SK-N-MC (cell line): Measurements from ENCODE around the gene TOX2.
"Not testable (repeated sequence)": the region's sequence is repeated elsewhere in the genome, so short reads cannot be mapped to it uniquely, and the experiment has no call there.

Experiments
- DNase-seq: peaks from one replicate; pipeline ENCODE4 v3.0.0-alpha.2; 2011; ENCODE audit warnings: low read depth, low spot score
- H3K27ac ChIP-seq: fragments of 200-600 bp; sonication (generic); 2 replicates; pipeline ENCODE4 v1.5.1; 2016; ENCODE audit warnings: mixed run types
- H3K36me3 ChIP-seq: fragments of 200-600 bp; sonication (generic); 2 replicates; pipeline ENCODE4 v1.6.1; 2017; ENCODE audit warnings: antibody characterized with exemption, low read length, mixed read lengths; ENCODE audit not compliant: insufficient read depth
- H3K4me3 ChIP-seq: fragments of 200-600 bp; sonication (generic); 2 replicates; pipeline ENCODE4 v1.5.1; 2016
- H3K9ac ChIP-seq: fragments of 200-600 bp; sonication (generic); 2 replicates; pipeline ENCODE4 v1.8.0; 2017; ENCODE audit warnings: mixed run types, mixed read lengths; ENCODE audit not compliant: insufficient read length
- H3K9me3 ChIP-seq: fragments of 200-600 bp; sonication (generic); 2 replicates; pipeline ENCODE4 v1.6.1; 2017; ENCODE audit warnings: low read depth, mild to moderate bottlenecking, antibody characterized with exemption, low read length, moderate library complexity, mixed read lengths
- EZH2 ChIP-seq: fragments of 200-600 bp; sonication (generic); IDR thresholded peaks from one replicate; pipeline ENCODE4 v1.6.1; 2017; ENCODE audit warnings: antibody characterized with exemption
- FOXP2 ChIP-seq: optimal IDR thresholded peaks from 2 replicates; pipeline ENCODE3; 2011; ENCODE audit warnings: mild to moderate bottlenecking, moderate library complexity; ENCODE audit not compliant: insufficient read depth; ENCODE audit errors: extremely low read length, control extremely low read depth
- POLR2AphosphoS5 ChIP-seq: IDR thresholded peaks from 2 replicates; pipeline ENCODE4 v1.6.1; 2012; ENCODE audit warnings: mild to moderate bottlenecking, low read depth, low read length, borderline replicate concordance

TOX2 gene

DNA sequence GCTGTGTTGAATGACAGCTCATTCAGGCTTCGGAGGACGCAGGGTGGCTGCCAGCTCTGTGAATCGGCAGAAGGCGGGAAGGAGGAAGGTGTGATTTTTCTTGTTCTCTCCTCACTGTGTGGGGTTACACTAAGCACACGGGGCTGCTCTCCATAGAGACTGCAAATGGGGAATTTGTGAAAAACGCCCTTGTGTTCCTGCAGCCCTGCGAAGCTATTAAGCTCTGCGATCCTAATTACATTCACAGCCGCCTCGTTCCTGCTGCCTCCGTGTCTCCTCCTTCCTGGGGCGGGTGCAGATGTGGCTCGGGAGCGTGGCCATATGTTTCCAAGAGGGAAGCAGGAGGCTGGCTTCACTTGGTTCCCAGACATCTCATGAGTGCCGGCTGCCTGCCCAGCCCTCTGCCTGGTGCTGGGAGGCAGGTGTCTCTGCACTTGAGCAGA lies 124.0 kb downstream of the TOX2 start:
- H3K4me3 ChIP-seq = no peak overlapping the region
- H3K9ac ChIP-seq = no peak overlapping the region
- no peak for DNase-seq
- no peak overlapping the region for H3K27ac ChIP-seq
- H3K9me3 ChIP-seq = no peaks in the 10 kb centered on the region
- H3K36me3 ChIP-seq = peaks cover 5% of the 10 kb centered on the region; the same call in 1 of the 2 replicates
- no peak for TF ChIP-seq EZH2
- no peak for TF ChIP-seq FOXP2
- TF ChIP-seq POLR2AphosphoS5 = no peak

DNA sequence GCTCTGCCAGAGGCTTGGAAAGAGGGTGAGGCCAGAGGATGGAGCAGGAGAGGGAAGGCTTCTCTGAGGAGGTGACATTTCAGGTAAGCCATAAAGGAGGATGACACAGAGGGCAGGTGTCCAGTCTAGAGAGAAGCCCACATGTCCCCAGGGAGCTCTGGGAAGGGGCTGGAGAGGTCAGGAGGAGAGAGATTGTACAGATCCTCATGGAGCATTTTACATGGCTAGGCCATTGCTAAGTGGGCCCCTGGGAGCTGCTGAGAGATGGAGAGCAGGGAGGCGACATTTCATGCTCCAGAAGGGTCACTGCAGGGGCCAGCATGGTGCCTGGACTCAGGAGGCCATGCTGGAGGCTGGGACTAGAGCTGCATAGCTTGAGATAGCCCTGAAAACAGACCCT lies 124.5 kb downstream of the TOX2 start:
- H3K36me3 ChIP-seq = peaks cover 1% of the 10 kb centered on the region; the same call in 1 of the 2 replicates
- no peak for DNase-seq
- no peaks in the 10 kb centered on the region for H3K9me3 ChIP-seq
- no peak overlapping the region for H3K4me3 ChIP-seq
- H3K9ac ChIP-seq = no peak overlapping the region
- no peak overlapping the region for H3K27ac ChIP-seq
- TF ChIP-seq FOXP2 = no peak

DNA sequence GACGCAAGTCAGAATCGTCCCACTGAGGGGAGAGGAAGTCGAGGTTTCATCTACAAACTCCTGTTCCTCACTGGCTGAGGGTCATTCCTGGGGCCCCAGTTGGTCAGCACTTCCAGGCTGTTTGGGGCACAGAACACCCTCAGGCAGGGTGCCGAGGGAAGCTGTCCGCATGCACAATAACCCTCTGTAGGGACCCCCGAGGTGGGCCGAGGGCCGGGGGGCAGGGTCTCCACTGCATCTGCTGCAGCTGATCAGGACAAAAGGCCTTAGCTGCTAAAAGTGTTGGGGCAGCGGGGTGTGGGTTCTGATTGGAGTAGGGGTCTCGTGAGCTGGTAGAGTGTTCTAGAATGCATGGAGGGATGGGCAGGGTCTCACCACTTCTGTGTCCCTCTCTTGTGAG lies 125.1 kb downstream of the TOX2 start:
- no peak for DNase-seq
- H3K27ac ChIP-seq = no peak overlapping the region
- TF ChIP-seq EZH2 (no peak), FOXP2 (no peak), POLR2AphosphoS5 (no peak)
- no peaks in the 10 kb centered on the region for H3K9me3 ChIP-seq
- H3K4me3 ChIP-seq = no peak overlapping the region
- H3K36me3 ChIP-seq = no peaks in the 10 kb centered on the region; the same call in 1 of the 2 replicates
- H3K9ac ChIP-seq = no peak overlapping the region

DNA sequence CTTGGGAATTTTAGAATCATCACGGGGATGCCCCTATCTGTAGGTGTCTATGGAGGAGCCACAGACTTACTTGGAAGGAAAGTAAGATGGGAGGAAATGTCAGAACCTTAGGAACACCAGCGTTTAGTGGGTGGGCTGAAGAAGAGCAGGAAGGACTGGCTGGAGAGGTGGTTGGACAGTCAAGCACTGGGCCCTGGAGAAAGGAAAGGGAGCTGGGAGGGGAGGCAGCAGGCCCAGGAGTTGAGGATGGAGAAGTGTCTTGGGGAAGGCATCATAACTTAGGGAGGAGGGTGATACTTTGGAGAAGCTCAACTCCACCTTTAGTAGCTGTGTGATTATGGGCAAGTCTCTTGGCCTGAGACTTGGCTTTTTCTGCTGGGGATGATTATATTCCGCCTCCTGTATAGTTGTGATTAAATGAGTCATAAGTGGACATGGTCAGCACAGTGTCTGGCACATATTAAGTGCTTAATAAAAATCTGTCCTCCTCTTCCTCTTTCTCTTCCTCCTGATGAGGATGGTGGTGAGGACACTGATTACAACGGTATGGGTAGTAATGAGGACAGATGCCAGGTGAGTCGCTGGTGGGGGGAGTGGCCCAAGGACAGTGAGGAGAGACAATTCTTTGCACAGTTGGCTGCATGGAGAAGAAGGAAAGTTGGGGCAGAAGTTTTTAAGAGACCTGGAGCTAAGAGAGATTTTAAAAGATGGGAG lies 125.7 kb downstream of the TOX2 start:
- Histone ChIP-seq H3K36me3 (no peaks in the 10 kb centered on the region), H3K4me3 (no peak overlapping the region), H3K9ac (no peak overlapping the region), H3K27ac (no peak overlapping the region), H3K9me3 (no peaks in the 10 kb centered on the region)
- TF ChIP-seq EZH2 (no peak), FOXP2 (no peak), POLR2AphosphoS5 (no peak)
- no peak for DNase-seq

DNA sequence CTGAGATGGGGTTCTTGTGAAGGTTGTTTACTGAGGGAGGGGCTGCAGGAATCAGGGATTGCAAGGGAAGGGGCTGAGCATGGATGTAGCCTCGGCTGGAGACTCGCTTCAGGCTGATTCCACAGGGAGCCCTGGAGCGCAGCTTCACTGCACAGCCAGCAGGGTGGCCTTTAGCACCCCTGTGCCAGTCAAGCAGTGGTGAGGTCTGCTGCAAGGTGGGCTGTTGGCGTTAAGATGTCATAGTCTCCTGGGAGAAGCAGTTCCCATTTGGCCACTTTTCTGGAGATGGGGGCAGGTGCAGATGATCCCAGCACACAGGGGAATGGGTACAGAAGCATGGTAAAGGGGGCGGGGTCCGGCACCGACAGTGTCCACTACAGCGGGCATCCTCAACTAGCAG lies 126.3 kb downstream of the TOX2 start:
- no peak for DNase-seq

DNA sequence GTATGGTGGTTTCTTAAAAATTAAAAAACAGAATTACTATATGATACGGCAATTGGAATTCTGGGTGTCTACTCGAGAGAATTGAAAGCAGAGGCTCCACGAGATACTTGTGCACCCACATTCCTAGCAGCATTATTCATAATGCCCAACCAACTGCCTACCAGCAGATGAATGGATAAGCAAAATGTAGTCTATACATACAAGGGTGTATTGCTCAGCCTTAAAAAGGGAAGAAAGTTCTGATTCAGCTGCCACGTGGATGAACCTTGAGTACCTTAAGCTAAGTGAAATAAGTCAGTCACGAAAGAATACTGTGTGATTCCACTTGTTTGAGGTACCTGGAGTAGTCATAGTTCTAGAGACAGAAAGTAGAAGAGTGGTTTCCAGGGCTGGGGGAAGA lies 130.1 kb downstream of the TOX2 start:
- H3K27ac ChIP-seq, DNase-seq, H3K9me3 ChIP-seq, H3K9ac ChIP-seq, H3K4me3 ChIP-seq, H3K36me3 ChIP-seq: not testable (repeated sequence)

More for the DNA sequence above, 126.3 kb downstream of the TOX2 start:
- no peak overlapping the region for H3K9ac ChIP-seq
- TF ChIP-seq FOXP2 (no peak), EZH2 (no peak), POLR2AphosphoS5 (no peak)
- H3K27ac ChIP-seq = no peak overlapping the region
- H3K4me3 ChIP-seq = no peak overlapping the region
- H3K9me3 ChIP-seq = no peaks in the 10 kb centered on the region
- no peaks in the 10 kb centered on the region for H3K36me3 ChIP-seq

DNA sequence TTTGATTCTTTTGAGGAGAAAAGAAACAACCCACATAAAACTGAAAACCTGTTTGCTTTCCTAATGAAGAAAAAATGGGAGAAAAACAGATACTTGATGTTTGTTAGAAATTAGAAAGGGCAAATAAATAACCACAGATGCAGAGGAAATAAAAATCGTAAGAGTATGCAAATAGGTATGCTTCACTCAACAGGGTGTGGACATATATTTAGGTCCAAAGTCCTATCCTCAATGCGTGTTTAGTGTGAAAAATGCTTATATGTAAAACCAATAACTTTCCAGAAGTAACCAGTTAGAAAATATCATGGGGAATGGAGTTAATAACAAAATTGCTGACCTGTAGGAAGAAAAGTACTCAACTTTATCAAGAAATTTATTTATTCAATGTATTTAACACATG lies 135.7 kb downstream of the TOX2 start:
- Histone ChIP-seq H3K4me3 (no peak overlapping the region), H3K36me3 (peaks cover 36% of the 10 kb centered on the region), H3K27ac (no peak overlapping the region), H3K9ac (no peak overlapping the region), H3K9me3 (no peaks in the 10 kb centered on the region)
- no peak for DNase-seq
- TF ChIP-seq POLR2AphosphoS5 (no peak), FOXP2 (no peak), EZH2 (no peak)

DNA sequence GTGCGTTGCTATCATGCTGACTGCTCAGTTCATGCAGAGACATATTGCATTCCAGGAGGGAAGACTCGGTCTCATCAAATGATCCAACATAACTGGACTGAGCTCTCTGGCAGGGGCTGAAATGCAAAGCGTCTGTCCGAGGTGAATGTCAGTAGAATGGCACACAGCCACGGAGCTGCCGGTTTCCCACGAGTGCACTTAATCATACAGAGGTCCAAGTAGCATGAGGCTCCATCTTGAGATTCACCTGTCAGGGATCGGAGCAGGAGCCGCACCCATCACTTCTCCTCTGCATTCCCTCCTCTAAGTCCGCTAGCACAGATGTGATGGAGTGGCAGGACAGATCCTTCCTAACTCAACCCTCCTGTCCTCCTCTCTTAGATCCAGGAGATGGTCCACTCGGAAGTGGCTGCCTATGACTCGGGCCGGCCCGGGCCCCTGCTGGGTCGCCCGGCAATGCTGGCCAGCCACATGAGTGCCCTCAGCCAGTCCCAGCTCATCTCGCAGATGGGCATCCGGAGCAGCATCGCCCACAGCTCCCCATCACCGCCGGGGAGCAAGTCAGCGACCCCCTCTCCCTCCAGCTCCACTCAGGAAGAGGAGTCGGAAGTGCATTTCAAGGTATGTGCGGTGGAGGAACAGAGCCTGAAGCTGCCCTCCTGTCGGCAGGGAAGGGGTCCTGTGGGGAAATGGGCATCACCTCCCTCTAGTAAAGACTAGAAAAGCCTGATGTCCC lies 136.4 kb downstream of the TOX2 start:
- no peak for DNase-seq
- Histone ChIP-seq H3K36me3 (peaks cover 42% of the 10 kb centered on the region), H3K27ac (no peak overlapping the region), H3K4me3 (no peak overlapping the region), H3K9me3 (no peaks in the 10 kb centered on the region), H3K9ac (no peak overlapping the region)
- TF ChIP-seq FOXP2 (no peak), POLR2AphosphoS5 (no peak)

DNA sequence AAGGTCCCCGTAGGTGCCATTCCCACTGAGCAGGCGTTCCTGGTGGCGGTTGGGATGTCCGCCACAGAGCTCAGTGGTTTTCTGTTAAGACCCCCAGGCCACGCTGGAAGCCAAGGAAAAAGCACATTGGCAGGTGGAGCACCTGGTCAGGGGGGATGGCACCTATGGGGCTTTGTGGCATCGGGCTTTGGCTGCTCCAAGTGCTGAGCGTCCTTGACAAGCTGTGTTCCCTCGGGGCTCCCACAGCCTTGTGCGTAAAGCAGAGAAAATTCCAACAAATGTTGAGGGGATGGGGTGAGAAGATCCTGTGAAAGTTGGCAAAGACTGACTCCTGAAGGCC lies 137.0 kb downstream of the TOX2 start:
- DNase-seq = no peak
- H3K9ac ChIP-seq = no peak overlapping the region
- peaks cover 47% of the 10 kb centered on the region for H3K36me3 ChIP-seq
- H3K27ac ChIP-seq = no peak overlapping the region
- no peak overlapping the region for H3K4me3 ChIP-seq
- no peak for TF ChIP-seq EZH2
- TF ChIP-seq POLR2AphosphoS5 = no peak
- no peak for TF ChIP-seq FOXP2
- H3K9me3 ChIP-seq = no peaks in the 10 kb centered on the region
